Lower leg skin (tissue), 3 donors: ENCODE data around the gene GHRL.

Experiments used
- POLR2A ChIP-seq, 2 donors: fragments of 450-650 bp; IDR thresholded peaks; one replicate each; pipeline ENCODE4 v1.6.1; 2016 to 2017; ENCODE audit warnings: antibody characterized with exemption in 2 of 2, mild to moderate bottlenecking in 1 of 2, moderate library complexity in 1 of 2
- TF ChIP-seq, protein P1 (sequence below), 3 donors: fragments of 450-650 bp; IDR thresholded peaks; one replicate each; pipeline ENCODE4 v1.5.1; 2016; ENCODE audit warnings: antibody characterized with exemption in 3 of 3, mild to moderate bottlenecking in 3 of 3, moderate library complexity in 2 of 3

DNA sequence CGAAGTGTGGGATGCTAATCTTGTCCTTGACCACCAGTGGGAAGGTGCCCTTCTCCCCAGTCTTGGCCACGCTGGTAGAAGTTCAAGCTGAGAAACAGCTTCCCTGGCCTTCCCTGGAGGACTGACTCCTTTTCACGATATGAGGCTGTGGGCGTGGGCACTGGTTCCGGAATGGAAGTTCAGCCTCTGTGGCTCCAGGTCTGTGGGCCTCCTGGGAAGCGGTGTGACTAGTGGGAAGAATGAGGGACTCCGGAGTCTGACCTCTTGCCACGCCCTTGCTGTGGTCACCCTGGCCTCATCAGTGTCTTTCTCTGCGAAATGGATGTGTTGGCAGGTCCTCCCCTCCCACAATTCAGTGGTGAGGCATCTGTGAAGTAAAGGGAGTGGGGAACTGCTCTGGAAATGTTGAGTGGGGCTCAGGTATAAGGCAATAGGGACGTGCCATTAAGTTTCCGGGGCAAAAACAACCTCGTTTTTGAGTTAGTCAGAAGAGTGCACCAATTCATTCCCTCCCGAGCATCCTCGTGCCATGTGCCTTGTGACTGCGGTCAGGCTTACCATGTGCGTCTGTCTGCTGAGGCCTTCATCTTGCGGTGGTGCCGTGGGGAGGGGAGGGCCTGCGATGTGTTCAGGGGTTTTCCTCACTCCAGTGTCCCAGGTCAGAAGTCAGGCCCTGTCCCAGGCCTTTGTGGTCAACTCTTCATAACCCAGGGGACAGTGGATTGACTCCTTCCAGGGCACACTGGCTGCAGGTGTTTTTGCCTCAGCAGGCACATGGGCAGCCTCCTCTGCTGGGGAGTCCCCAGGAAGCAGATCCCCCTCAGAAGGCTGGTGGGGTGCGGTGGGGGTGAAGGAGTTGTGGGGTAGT lies 40.0 kb upstream of the GHRL start:
- TF ChIP-seq, protein P1, sequence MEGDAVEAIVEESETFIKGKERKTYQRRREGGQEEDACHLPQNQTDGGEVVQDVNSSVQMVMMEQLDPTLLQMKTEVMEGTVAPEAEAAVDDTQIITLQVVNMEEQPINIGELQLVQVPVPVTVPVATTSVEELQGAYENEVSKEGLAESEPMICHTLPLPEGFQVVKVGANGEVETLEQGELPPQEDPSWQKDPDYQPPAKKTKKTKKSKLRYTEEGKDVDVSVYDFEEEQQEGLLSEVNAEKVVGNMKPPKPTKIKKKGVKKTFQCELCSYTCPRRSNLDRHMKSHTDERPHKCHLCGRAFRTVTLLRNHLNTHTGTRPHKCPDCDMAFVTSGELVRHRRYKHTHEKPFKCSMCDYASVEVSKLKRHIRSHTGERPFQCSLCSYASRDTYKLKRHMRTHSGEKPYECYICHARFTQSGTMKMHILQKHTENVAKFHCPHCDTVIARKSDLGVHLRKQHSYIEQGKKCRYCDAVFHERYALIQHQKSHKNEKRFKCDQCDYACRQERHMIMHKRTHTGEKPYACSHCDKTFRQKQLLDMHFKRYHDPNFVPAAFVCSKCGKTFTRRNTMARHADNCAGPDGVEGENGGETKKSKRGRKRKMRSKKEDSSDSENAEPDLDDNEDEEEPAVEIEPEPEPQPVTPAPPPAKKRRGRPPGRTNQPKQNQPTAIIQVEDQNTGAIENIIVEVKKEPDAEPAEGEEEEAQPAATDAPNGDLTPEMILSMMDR (IDR thresholded peaks at IDR 0.05): no peak
- TF ChIP-seq POLR2A (IDR thresholded peaks at IDR 0.05): no peak
